Glutamatergic neuron (in vitro differentiated cells): ENCODE data around the gene MSI1. TPM values are rescaled to one million over a fixed set of nuclear protein-coding genes. Genes with fewer than 3 reads are reported as not detected.

Source experiments
- DNase-seq: peaks from one replicate; pipeline ENCODE4 v3.0.0; 2022
- H3K27ac Mint-ChIP-seq: one replicate; pipeline ENCODE4 v1.8.0; 2020; ENCODE audit warnings: mild to moderate bottlenecking, mixed read lengths, inconsistent platforms; ENCODE audit not compliant: unreplicated experiment
- H3K27me3 Mint-ChIP-seq: one replicate; pipeline ENCODE4 v1.8.0; 2020; ENCODE audit warnings: mild to moderate bottlenecking, moderate library complexity, mixed read lengths, inconsistent platforms; ENCODE audit not compliant: unreplicated experiment
- H3K36me3 Mint-ChIP-seq: one replicate; pipeline ENCODE4 v1.8.0; 2020; ENCODE audit warnings: mild to moderate bottlenecking, mixed read lengths, inconsistent platforms; ENCODE audit not compliant: unreplicated experiment
- H3K4me1 Mint-ChIP-seq: one replicate; pipeline ENCODE4 v1.8.0; 2020; ENCODE audit warnings: mild to moderate bottlenecking, low read depth, mixed read lengths, inconsistent platforms; ENCODE audit not compliant: unreplicated experiment
- H3K4me3 Mint-ChIP-seq: one replicate; pipeline ENCODE4 v1.8.0; 2020; ENCODE audit warnings: mild to moderate bottlenecking, mixed read lengths, inconsistent platforms; ENCODE audit not compliant: unreplicated experiment
- H3K9me3 Mint-ChIP-seq: one replicate; pipeline ENCODE4 v1.8.0; 2020; ENCODE audit warnings: mild to moderate bottlenecking, moderate library complexity, mixed read lengths, inconsistent platforms; ENCODE audit not compliant: unreplicated experiment
- CTCF ChIP-seq: fragments of 200-600 bp; sonication (generic); IDR thresholded peaks from one replicate; pipeline ENCODE4 v1.5.0; 2021; ENCODE audit not compliant: partially characterized antibody, unreplicated experiment
- total RNA-seq: library from RNA; stranded (reverse); fragmentation: NEBNext Ultra II Directional; extraction: Animal tissue kit (Norgen Biotek cat#: 25700); gene quantifications from one replicate; pipeline ENCODE4 v1.2.1, GENCODE V29; 2021; ENCODE audit not compliant: unreplicated experiment

The MSI1 gene
- total RNA-seq, 1 donor from 2014 or later: 229 TPM

DNA sequence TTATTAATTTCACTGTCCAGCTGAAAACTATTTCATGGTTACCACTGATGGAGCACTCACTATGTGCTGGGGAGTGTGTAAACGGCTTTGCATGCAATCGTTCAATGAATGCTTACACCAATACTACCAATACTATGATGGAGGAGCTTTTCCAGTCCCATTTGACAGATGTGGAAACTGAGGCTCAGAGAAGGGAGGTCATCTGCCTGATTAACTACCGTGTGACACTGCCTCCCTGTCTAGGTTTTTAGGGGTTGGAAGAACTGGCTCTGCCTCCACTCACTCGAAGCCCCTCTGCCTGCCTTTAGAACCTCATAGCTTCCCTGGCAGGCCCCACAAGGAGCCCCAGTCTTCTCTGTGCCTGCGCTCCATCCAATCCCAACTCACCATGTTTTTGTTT, 11.9 kb downstream of the MSI1 start:
- DNase-seq: no peak
- Mint-ChIP-seq H3K4me1 (peaks cover 39% of the 10 kb centered on the region), H3K36me3 (peaks cover 9% of the 10 kb centered on the region), H3K27ac (peak overlapping the region; percentile 88), H3K9me3 (peaks cover 20% of the 10 kb centered on the region), H3K4me3 (no peak overlapping the region), H3K27me3 (peaks cover 16% of the 10 kb centered on the region)
- TF ChIP-seq CTCF: no peak

- Mint-ChIP-seq H3K36me3 (peaks cover 9% of the 10 kb centered on the region), H3K4me3 (no peak overlapping the region), H3K4me1 (peaks cover 38% of the 10 kb centered on the region), H3K27ac (peak overlapping the region; percentile 88), H3K9me3 (peaks cover 19% of the 10 kb centered on the region), H3K27me3 (peaks cover 15% of the 10 kb centered on the region)
- peak; percentile 85 for DNase-seq
- TF ChIP-seq CTCF: peak; percentile 85
Measured at GRCh38 chr12:120356567-120357030, 12.4 kb downstream of the MSI1 start.

- H3K9me3 Mint-ChIP-seq: peaks cover 12% of the 10 kb centered on the region
- no peak for DNase-seq
- no peak for TF ChIP-seq CTCF
- H3K36me3 Mint-ChIP-seq: peaks cover 9% of the 10 kb centered on the region
- peaks cover 19% of the 10 kb centered on the region for H3K4me1 Mint-ChIP-seq
- peaks cover 4% of the 10 kb centered on the region for H3K27me3 Mint-ChIP-seq
- no peak overlapping the region for H3K27ac Mint-ChIP-seq
- no peak overlapping the region for H3K4me3 Mint-ChIP-seq
Measured at GRCh38 chr12:120353556-120354317, 15.2 kb downstream of the MSI1 start.

DNA sequence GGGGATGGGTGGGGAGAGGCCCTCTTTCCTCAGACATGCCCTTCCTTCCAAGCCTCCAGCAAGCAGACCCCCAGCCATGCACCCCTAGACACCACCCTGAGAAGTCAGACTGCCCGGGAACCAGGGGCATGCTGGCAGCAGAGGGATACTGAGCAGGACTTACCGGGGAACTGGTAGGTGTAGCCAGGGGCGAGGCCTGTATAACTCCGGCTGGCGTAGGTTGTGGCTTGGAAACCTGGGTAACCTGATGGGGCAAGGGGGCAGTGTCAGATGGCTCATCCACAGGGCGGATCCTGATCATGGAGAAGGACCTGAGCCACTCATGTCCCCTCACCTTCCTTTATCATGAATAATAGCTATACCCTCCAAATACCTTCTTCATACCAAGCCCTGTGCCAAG, 15.8 kb downstream of the MSI1 start:
- no peak for TF ChIP-seq CTCF
- Mint-ChIP-seq H3K36me3 (peaks cover 7% of the 10 kb centered on the region), H3K4me3 (no peak overlapping the region), H3K27ac (no peak overlapping the region), H3K4me1 (peaks cover 15% of the 10 kb centered on the region), H3K9me3 (peaks cover 10% of the 10 kb centered on the region), H3K27me3 (peaks cover 4% of the 10 kb centered on the region)
- no peak for DNase-seq

- H3K27ac Mint-ChIP-seq: no peak overlapping the region
- peaks cover 4% of the 10 kb centered on the region for H3K27me3 Mint-ChIP-seq
- peaks cover 6% of the 10 kb centered on the region for H3K36me3 Mint-ChIP-seq
Measured at GRCh38 chr12:120352117-120352516, 16.8 kb downstream of the MSI1 start.

More at GRCh38 chr12:120352117-120352516, 16.8 kb downstream of the MSI1 start:
- Mint-ChIP-seq H3K4me1 (peaks cover 9% of the 10 kb centered on the region), H3K4me3 (no peak overlapping the region), H3K9me3 (peaks cover 6% of the 10 kb centered on the region)
- no peak for DNase-seq
- TF ChIP-seq CTCF: no peak
